Gastrocnemius medialis (tissue), 4 donors: ENCODE results near the gene FAM107B. TPM values are rescaled to one million over a fixed set of nuclear protein-coding genes. Genes with fewer than 3 reads are reported as not detected.

ENCODE experiments used
- ATAC-seq, 2 donors: fragments of 150-250 bp; one replicate each; pipeline ENCODE4 v1.9.1; 2016
- DNase-seq, 2 donors: peaks; one replicate each; pipeline ENCODE4 v3.0.0-alpha.2; 2019
- H3K27ac ChIP-seq, 4 donors: fragments of 200-600 bp; sonication (generic); 1 replicate in 1 of 4; 2 replicates in 3 of 4; pipeline ENCODE4 v1.5.1; 2016 to 2018; ENCODE audit warnings: mild to moderate bottlenecking in 2 of 4, moderate library complexity in 1 of 4
- H3K27me3 ChIP-seq, 3 donors: fragments of 200-600 bp; sonication (generic) in 2 of 3; 1 replicate in 1 of 3; 2 replicates in 2 of 3; pipeline versions ENCODE4 v1.5.1 to v1.6.0; 2016 to 2019; ENCODE audit warnings: mild to moderate bottlenecking in 1 of 3, moderate library complexity in 1 of 3
- H3K36me3 ChIP-seq, 2 donors: fragments of 200-600 bp; sonication (generic) in 1 of 2; one replicate each; pipeline ENCODE4 v1.5.1; 2017 to 2018
- H3K4me1 ChIP-seq, 2 donors: fragments of 200-600 bp; sonication (generic) in 1 of 2; one replicate each; pipeline ENCODE4 v1.5.1; 2016 to 2017; ENCODE audit warnings: mild to moderate bottlenecking in 2 of 2
- H3K4me3 ChIP-seq, 4 donors: fragments of 200-600 bp; sonication (generic) in 3 of 4; 1 replicate in 1 of 4; 2 replicates in 3 of 4; pipeline ENCODE4 v1.5.1; 2016 to 2019; ENCODE audit warnings: mild to moderate bottlenecking in 2 of 4
- H3K9me3 ChIP-seq, 3 donors: fragments of 200-600 bp; sonication (generic) in 2 of 3; 1 replicate in 1 of 3; 2 replicates in 2 of 3; pipeline ENCODE4 v1.5.1; 2016 to 2019
- POLR2A ChIP-seq, 2 donors: fragments of 450-650 bp; IDR thresholded peaks; one replicate each; pipeline ENCODE4 v1.6.1; 2017; ENCODE audit warnings: antibody characterized with exemption in 2 of 2, mild to moderate bottlenecking in 2 of 2, moderate library complexity in 2 of 2
- in situ Hi-C, 4 donors: fragments of 200-750 bp; cut with MboI; loops; one replicate each; pipeline versions ENCODE4 v1.15.0 to v1.8.0; 2017; ENCODE audit warnings: low sequenced_read_pairs in 4 of 4
- intact Hi-C: fragments of 100-400 bp; cut with DNase I; formaldehyde crosslinking; loops from one replicate; pipeline ENCODE4 v1.15.1; 2023; ENCODE audit warnings: low total_unique reads
- total RNA-seq, 4 donors: library from RNA; depleted of rRNA; stranded (reverse); fragments of >200 nt; gene quantifications; one replicate each; pipeline versions ENCODE4 v1.1.0 to v1.2.3, GENCODE V29; 2016
- TF ChIP-seq, protein P1 (sequence below), 5 experiments: fragments of 450-650 bp in 3 of 5; fragments of 200-600 bp in 2 of 5; sonication (generic) in 2 of 5; IDR thresholded peaks in 4 of 5; conservative IDR thresholded peaks in 1 of 5; 1 replicate in 4 of 5; 2 replicates in 1 of 5; pipeline ENCODE4 v1.5.1; 2016 to 2019; ENCODE audit warnings: antibody characterized with exemption in 5 of 5, mild to moderate bottlenecking in 3 of 5, moderate library complexity in 3 of 5

FAM107B gene
- total RNA-seq, 4 donors from 2014 or later: 1.5 to 3.7 (median 2.6) TPM

DNA sequence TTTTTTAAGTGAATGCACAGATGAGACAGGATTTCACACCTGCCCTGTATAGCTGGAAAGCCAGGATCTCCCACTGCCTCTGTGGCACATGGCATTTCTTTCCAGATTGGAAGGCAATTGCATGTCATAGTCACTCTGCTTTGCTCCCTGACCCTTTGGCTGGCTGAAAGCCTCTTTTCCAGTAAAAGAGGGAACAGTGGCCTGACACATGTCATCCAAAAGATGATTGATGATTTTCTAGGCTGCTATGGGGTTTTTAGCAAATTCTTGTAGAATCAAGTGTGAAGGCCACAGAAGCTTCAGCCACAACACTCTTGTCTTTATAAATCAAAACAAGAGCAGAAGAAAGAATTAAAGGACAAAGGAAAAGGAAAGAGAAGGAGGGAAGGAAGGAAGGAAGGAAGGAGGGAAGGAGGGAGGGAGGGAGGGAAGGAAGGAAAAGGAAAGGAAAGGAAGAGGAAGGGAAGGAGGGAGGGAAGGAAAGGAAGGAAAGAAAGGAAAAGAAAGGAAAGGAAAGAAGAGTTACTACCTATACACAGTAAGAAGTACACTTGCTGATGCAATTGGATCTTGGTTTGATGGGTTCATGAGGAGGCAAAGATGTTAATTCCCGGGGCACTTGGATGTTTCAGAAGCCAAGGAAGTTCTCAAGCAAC, 285.0 kb downstream of the FAM107B start:
- TF ChIP-seq POLR2A (IDR thresholded peaks at IDR 0.05): no peak
- TF ChIP-seq, protein P1, sequence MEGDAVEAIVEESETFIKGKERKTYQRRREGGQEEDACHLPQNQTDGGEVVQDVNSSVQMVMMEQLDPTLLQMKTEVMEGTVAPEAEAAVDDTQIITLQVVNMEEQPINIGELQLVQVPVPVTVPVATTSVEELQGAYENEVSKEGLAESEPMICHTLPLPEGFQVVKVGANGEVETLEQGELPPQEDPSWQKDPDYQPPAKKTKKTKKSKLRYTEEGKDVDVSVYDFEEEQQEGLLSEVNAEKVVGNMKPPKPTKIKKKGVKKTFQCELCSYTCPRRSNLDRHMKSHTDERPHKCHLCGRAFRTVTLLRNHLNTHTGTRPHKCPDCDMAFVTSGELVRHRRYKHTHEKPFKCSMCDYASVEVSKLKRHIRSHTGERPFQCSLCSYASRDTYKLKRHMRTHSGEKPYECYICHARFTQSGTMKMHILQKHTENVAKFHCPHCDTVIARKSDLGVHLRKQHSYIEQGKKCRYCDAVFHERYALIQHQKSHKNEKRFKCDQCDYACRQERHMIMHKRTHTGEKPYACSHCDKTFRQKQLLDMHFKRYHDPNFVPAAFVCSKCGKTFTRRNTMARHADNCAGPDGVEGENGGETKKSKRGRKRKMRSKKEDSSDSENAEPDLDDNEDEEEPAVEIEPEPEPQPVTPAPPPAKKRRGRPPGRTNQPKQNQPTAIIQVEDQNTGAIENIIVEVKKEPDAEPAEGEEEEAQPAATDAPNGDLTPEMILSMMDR (IDR thresholded peaks at IDR 0.05 in 4 of 5, conservative IDR thresholded peaks at IDR 0.05 in 1 of 5): no peak
- H3K4me3 ChIP-seq: no peak overlapping the region
- intact Hi-C loops (loop anchor here (10.0 kb wide), 2 partner anchors 335 to 485 kb away; no protein-coding TSS in a partner anchor), in situ Hi-C loops (loop anchor here in 1 of 4 donors (25.0 kb wide), 1 partner anchor 302 kb away; no protein-coding TSS in a partner anchor)
- DNase-seq (no peak), ATAC-seq (no peak)
- H3K27me3 ChIP-seq: peaks cover 2 to 8% (median 3%) of the 10 kb centered on the region in 3 donors
- H3K36me3 ChIP-seq: no peaks in the 10 kb centered on the region
- no peaks in the 10 kb centered on the region for H3K9me3 ChIP-seq
- H3K27ac ChIP-seq: no peak overlapping the region
- no peaks in the 10 kb centered on the region for H3K4me1 ChIP-seq

DNA sequence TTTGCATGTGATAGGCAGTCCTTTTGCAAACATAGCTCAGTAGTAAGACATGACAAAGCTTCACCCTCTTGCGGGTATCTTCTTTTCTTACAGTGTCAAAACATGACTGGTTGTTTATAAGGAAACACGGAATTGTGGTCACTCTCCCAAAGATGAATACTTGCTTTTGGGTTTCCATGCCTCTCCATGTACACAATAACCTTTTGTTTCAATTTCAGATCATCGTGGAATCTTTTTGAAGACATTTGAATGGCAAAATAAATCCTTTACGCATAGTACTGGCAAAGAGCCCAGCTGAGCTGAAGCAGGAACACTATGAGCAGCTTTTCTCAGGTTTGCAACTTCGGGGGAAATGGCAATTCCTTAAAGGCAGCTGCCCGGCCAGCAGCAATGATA, 287.2 kb downstream of the FAM107B start:
- Histone ChIP-seq H3K4me1 (no peaks in the 10 kb centered on the region), H3K36me3 (no peaks in the 10 kb centered on the region), H3K4me3 (no peak overlapping the region), H3K9me3 (no peaks in the 10 kb centered on the region), H3K27me3 (peaks cover 2 to 8% (median 3%) of the 10 kb centered on the region in 3 donors), H3K27ac (no peak overlapping the region)
- in situ Hi-C loops (loop anchor here in 1 of 4 donors (25.0 kb wide), 1 partner anchor 300 kb away; no protein-coding TSS in a partner anchor), intact Hi-C loops (no loop called here)
- no peak for DNase-seq
- no peak for ATAC-seq
- TF ChIP-seq, protein P1 (IDR thresholded peaks at IDR 0.05 in 4 of 5, conservative IDR thresholded peaks at IDR 0.05 in 1 of 5): no peak
- no peak for TF ChIP-seq POLR2A (IDR thresholded peaks at IDR 0.05)

GRCh38 chr10:14486777-14487487, 287.8 kb downstream of the FAM107B start:
- DNase-seq (no peak), ATAC-seq (no peak)
- intact Hi-C loops (no loop called here), in situ Hi-C loops (loop anchor here in 1 of 4 donors (25.0 kb wide), 1 partner anchor 300 kb away; no protein-coding TSS in a partner anchor)
- Histone ChIP-seq H3K27me3 (peaks cover 2 to 8% (median 3%) of the 10 kb centered on the region in 3 donors), H3K9me3 (no peaks in the 10 kb centered on the region), H3K36me3 (no peaks in the 10 kb centered on the region), H3K27ac (no peak overlapping the region), H3K4me1 (no peaks in the 10 kb centered on the region), H3K4me3 (no peak overlapping the region)
- TF ChIP-seq, protein P1 (IDR thresholded peaks at IDR 0.05 in 4 of 5, conservative IDR thresholded peaks at IDR 0.05 in 1 of 5): no peak
- no peak for TF ChIP-seq POLR2A (IDR thresholded peaks at IDR 0.05)

DNA sequence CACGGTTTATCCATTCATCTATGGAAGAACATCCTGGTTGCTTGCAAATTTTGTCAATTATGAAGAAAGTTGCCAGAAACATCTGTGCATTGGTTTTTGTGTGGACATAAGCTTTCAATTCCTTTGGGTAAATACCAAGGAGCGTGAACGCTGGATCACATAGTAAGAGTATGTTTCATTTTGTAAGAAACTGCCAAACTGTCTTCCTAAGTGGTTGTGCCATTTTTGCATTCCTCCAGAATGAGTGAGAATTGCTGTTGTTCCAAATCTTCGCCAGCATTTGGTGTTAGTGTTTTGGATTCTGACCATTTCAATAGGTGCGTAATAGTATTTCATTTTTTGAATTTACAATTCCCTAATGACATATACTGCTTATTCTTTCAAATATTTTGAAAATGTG, 288.7 kb downstream of the FAM107B start:
- Histone ChIP-seq H3K4me3 (no peak overlapping the region), H3K27me3 (peaks cover 2 to 8% (median 3%) of the 10 kb centered on the region in 3 donors), H3K9me3 (no peaks in the 10 kb centered on the region), H3K36me3 (no peaks in the 10 kb centered on the region), H3K4me1 (no peaks in the 10 kb centered on the region), H3K27ac (no peak overlapping the region)
- intact Hi-C loops (no loop called here), in situ Hi-C loops (loop anchor here in 1 of 4 donors (25.0 kb wide), 1 partner anchor 299 kb away; no protein-coding TSS in a partner anchor)
- DNase-seq (no peak), ATAC-seq (no peak)
- TF ChIP-seq POLR2A (IDR thresholded peaks at IDR 0.05): no peak
- TF ChIP-seq, protein P1 (IDR thresholded peaks at IDR 0.05 in 4 of 5, conservative IDR thresholded peaks at IDR 0.05 in 1 of 5): no peak
